ENCODE measurements around the gene HES5. TPM values are rescaled to one million over a fixed set of nuclear protein-coding genes. Genes with fewer than 3 reads are reported as not detected.

HES5 gene
- total RNA-seq, 1 donor from 2014 or later, result 2.1 TPM

Other genes with a start within 250 kb of the HES5 start
- 16.4 TPM for gene MORN1, start 138.7 kb downstream of the HES5 start, total RNA-seq
- 87.3 TPM for gene RER1, start 138.4 kb downstream of the HES5 start, total RNA-seq
- 18.1 TPM for gene PEX10, start 117.7 kb downstream of the HES5 start, total RNA-seq
- 1.1 TPM for gene PLCH2, start 54.0 kb downstream of the HES5 start, total RNA-seq
- 32.3 TPM for gene PANK4, start 3.7 kb downstream of the HES5 start, total RNA-seq
- 73.3 TPM for gene TNFRSF14, start 26.1 kb upstream of the HES5 start, total RNA-seq
- gene PRXL2B, start 56.5 kb upstream of the HES5 start, total RNA-seq, result 23.9 TPM
- gene MMEL1, start 102.8 kb upstream of the HES5 start, total RNA-seq, result 1.7 TPM

Data from sciatic nerve (tissue), 1 donor.